Gastroesophageal sphincter (tissue), 3 donors: ENCODE results near the gene BNIP5.

Experiments used
- CTCF ChIP-seq, 4 experiments: fragments of 200-600 bp in 2 of 4; fragments of 450-650 bp in 2 of 4; sonication (generic) in 1 of 4; IDR thresholded peaks; one replicate each; pipeline ENCODE4 v1.5.1; 2017 to 2019; ENCODE audit warnings: antibody characterized with exemption in 4 of 4, mild to moderate bottlenecking in 2 of 4, moderate library complexity in 2 of 4
- POLR2A ChIP-seq, 2 donors: fragments of 450-650 bp; IDR thresholded peaks; one replicate each; pipeline ENCODE4 v1.6.1; 2017; ENCODE audit warnings: antibody characterized with exemption in 2 of 2, mild to moderate bottlenecking in 2 of 2, moderate library complexity in 1 of 2

GRCh38 chr6:36327226-36327918 is 9.3 kb downstream of the BNIP5 start:
- no peak for TF ChIP-seq CTCF (IDR thresholded peaks at IDR 0.05)
- TF ChIP-seq POLR2A (IDR thresholded peaks at IDR 0.05) = no peak
